K562 (cell line): ENCODE results near the gene MYMX. TPM values are rescaled to one million over a fixed set of nuclear protein-coding genes. Genes with fewer than 3 reads are reported as not detected.

Experiments used
- ARID1B ChIP-seq: fragments of 450-650 bp; IDR thresholded peaks from 2 replicates; pipeline ENCODE4 v1.6.1; 2016; ENCODE audit warnings: antibody characterized with exemption, mild to moderate bottlenecking, inconsistent platforms
- L3MBTL2 ChIP-seq: fragments of 450-650 bp; IDR thresholded peaks from 2 replicates; pipeline ENCODE4 v1.6.1; 2016; ENCODE audit warnings: mild to moderate bottlenecking, moderate library complexity
- NFE2 ChIP-seq: IDR thresholded peaks from 2 replicates; pipeline ENCODE4 v1.6.1; 2014; ENCODE audit warnings: antibody characterized with exemption, low read depth
- POLR2A ChIP-seq: fragments of 450-650 bp; conservative IDR thresholded peaks from 2 replicates; pipeline ENCODE4 v1.6.1; 2016
- SUPT5H ChIP-seq: fragments of 450-650 bp; IDR thresholded peaks from 2 replicates; pipeline ENCODE4 v1.6.1; 2016
- TBL1XR1 ChIP-seq, 2 experiments: IDR thresholded peaks; 2 replicates each; pipeline ENCODE4 v1.6.1; 2012; ENCODE audit warnings: improper control_type of control experiment in 2 of 2, low read length in 2 of 2, mild to moderate bottlenecking in 1 of 2
- YY1 ChIP-seq, 3 experiments: IDR thresholded peaks; 2 replicates each; pipeline ENCODE4 v1.6.1; 2011; ENCODE audit warnings: low read length in 2 of 3, mild to moderate bottlenecking in 2 of 3, moderate library complexity in 2 of 3, borderline replicate concordance in 1 of 3, control low read depth in 1 of 3, low read depth in 1 of 3; ENCODE audit not compliant: insufficient read depth in 3 of 3, insufficient replicate concordance in 2 of 3, control insufficient read depth in 1 of 3, insufficient read length in 1 of 3; ENCODE audit errors: extremely low read depth in 1 of 3
- ZBTB7A ChIP-seq: IDR thresholded peaks from 2 replicates; pipeline ENCODE4 v1.6.1; 2011; ENCODE audit warnings: low read depth, mild to moderate bottlenecking, low read length, moderate library complexity, borderline replicate concordance; ENCODE audit not compliant: control insufficient read depth
- ZNF121 ChIP-seq: sonication (generic); formaldehyde crosslinking; conservative IDR thresholded peaks from 2 replicates; pipeline ENCODE4 v1.8.0; 2022; ENCODE audit warnings: missing genetic modification reagents
- ZNF444 ChIP-seq: fragments of 250-450 bp; sonication (Bioruptor Pico); IDR thresholded peaks from 2 replicates; pipeline ENCODE4 v1.4.0; 2020; ENCODE audit warnings: mild to moderate bottlenecking, moderate library complexity
- ZNF592 ChIP-seq: fragments of 450-650 bp; IDR thresholded peaks from 2 replicates; pipeline ENCODE4 v1.6.1; 2017; ENCODE audit warnings: antibody characterized with exemption, mild to moderate bottlenecking
- ZNF75A ChIP-seq: fragments of 450-650 bp; formaldehyde crosslinking; IDR thresholded peaks from 2 replicates; pipeline ENCODE4 v1.4.0; 2020; ENCODE audit warnings: mild to moderate bottlenecking
- polyA plus RNA-seq, 8 experiments: library from polyadenylated mRNA; depleted of rRNA in 4 of 8; stranded (reverse) in 5 of 8; unstranded in 3 of 8; fragments of >200 nt; fragmentation: Nextera tagmentation in 2 of 8; fragmentation: Illumina TruSeq in 1 of 8; extraction: Ambion mirVana in 2 of 8; extraction: Trizol in 1 of 8; gene quantifications; 2 replicates each; pipeline versions ENCODE4 v1.2.1 to v1.2.3, GENCODE V29; 2011 to 2014; ENCODE audit warnings: inconsistent platforms in 1 of 8, missing spikeins in 1 of 8
- total RNA-seq, 7 experiments: library from RNA; depleted of rRNA in 6 of 7; stranded (reverse); fragments of >200 nt in 6 of 7; fragmentation: Illumina TruSeq in 2 of 7; extraction: Trizol in 2 of 7; gene quantifications; 2 replicates each; pipeline versions ENCODE4 v1.2.1 to v1.2.3, GENCODE V29; 2011 to 2021; ENCODE audit warnings: low replicate concordance in 1 of 7
- TF ChIP-seq, protein P1 (sequence below): fragments of 450-650 bp; formaldehyde crosslinking; IDR thresholded peaks from 2 replicates; pipeline ENCODE4 v1.4.0; 2020; ENCODE audit warnings: mild to moderate bottlenecking, moderate library complexity
- TF ChIP-seq, protein P2 (sequence below): fragments of 450-650 bp; IDR thresholded peaks from 2 replicates; pipeline ENCODE4 v1.6.1; 2018; ENCODE audit not compliant: partially characterized antibody

Gene MYMX
- total and polyA plus RNA-seq, 9 of the 15 experiments (the other 6 are each of a cell fraction or from before 2014, with no cell fraction given): 0.12 TPM; not detected in 8

GRCh38 chr6:44192428-44193041 is 24.2 kb upstream of the MYMX start (continued):
- TF ChIP-seq YY1 (IDR thresholded peaks at IDR 0.05; ENCODE audit: borderline replicate concordance in 1 of 3, control insufficient read depth in 1 of 3, extremely low read depth in 1 of 3, insufficient read depth in 3 of 3, insufficient read length in 1 of 3, insufficient replicate concordance in 2 of 3, low read depth in 1 of 3, low read length in 2 of 3): peak in 1 of 3 experiments; percentile 41
- TF ChIP-seq, protein P1, sequence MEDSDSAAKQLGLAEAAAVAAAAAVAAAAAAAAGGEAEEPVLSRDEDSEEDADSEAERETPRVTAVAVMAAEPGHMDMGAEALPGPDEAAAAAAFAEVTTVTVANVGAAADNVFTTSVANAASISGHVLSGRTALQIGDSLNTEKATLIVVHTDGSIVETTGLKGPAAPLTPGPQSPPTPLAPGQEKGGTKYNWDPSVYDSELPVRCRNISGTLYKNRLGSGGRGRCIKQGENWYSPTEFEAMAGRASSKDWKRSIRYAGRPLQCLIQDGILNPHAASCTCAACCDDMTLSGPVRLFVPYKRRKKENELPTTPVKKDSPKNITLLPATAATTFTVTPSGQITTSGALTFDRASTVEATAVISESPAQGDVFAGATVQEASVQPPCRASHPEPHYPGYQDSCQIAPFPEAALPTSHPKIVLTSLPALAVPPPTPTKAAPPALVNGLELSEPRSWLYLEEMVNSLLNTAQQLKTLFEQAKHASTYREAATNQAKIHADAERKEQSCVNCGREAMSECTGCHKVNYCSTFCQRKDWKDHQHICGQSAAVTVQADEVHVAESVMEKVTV (CRISPR knock-in tag): no peak
- TF ChIP-seq NFE2: no peak
- no peak for TF ChIP-seq TBL1XR1 (IDR thresholded peaks at IDR 0.05; ENCODE audit: low read length in 2 of 2)
- TF ChIP-seq SUPT5H: peak; percentile 58; the same call in 1 of the 2 replicates
- no peak for TF ChIP-seq ARID1B
- no peak for TF ChIP-seq ZNF121 (CRISPR knock-in tag)
- 0 out of 2 replicates have a peak, but pooled peaks have one; percentile 29 for TF ChIP-seq ZBTB7A
- 0 out of 2 replicates have a peak, but pooled peaks have one; percentile 38 for TF ChIP-seq ZNF592
- TF ChIP-seq, protein P2, sequence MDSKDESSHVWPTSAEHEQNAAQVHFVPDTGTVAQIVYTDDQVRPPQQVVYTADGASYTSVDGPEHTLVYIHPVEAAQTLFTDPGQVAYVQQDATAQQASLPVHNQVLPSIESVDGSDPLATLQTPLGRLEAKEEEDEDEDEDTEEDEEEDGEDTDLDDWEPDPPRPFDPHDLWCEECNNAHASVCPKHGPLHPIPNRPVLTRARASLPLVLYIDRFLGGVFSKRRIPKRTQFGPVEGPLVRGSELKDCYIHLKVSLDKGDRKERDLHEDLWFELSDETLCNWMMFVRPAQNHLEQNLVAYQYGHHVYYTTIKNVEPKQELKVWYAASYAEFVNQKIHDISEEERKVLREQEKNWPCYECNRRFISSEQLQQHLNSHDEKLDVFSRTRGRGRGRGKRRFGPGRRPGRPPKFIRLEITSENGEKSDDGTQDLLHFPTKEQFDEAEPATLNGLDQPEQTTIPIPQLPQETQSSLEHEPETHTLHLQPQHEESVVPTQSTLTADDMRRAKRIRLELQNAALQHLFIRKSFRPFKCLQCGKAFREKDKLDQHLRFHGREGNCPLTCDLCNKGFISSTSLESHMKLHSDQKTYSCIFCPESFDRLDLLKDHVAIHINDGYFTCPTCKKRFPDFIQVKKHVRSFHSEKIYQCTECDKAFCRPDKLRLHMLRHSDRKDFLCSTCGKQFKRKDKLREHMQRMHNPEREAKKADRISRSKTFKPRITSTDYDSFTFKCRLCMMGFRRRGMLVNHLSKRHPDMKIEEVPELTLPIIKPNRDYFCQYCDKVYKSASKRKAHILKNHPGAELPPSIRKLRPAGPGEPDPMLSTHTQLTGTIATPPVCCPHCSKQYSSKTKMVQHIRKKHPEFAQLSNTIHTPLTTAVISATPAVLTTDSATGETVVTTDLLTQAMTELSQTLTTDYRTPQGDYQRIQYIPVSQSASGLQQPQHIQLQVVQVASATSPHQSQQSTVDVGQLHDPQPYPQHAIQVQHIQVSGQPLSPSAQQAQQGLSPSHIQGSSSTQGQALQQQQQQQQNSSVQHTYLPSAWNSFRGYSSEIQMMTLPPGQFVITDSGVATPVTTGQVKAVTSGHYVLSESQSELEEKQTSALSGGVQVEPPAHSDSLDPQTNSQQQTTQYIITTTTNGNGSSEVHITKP: peak; percentile 65
- TF ChIP-seq L3MBTL2: peak; percentile 71
- TF ChIP-seq ZNF75A (CRISPR knock-in tag): no peak
- no peak for TF ChIP-seq ZNF444 (CRISPR knock-in tag)
- TF ChIP-seq POLR2A: peak; percentile 69; the same call in 1 of the 2 replicates
